ENCODE data around the gene TIGIT. TPM values are rescaled to one million over a fixed set of nuclear protein-coding genes. Genes with fewer than 3 reads are reported as not detected.

The TIGIT gene
- total RNA-seq, 1 donor from 2014 or later, result 1.7 TPM

GRCh38 chr3:114286266-114286665, 7.6 kb upstream of the TIGIT start:
- intact Hi-C loops (cut with DNase I), result no loop called here
- no peak for TF ChIP-seq CTCF (IDR thresholded peaks at IDR 0.05)

GRCh38 chr3:114290911-114291901, 2.6 kb upstream of the TIGIT start:
- DNase-seq, result peak; percentile 76
- no peaks in the 10 kb centered on the region for H3K36me3 ChIP-seq
- H3K4me1 ChIP-seq, result no peaks in the 10 kb centered on the region
- intact Hi-C loops (cut with DNase I), result no loop called here
- peak; percentile 81 for TF ChIP-seq CTCF (IDR thresholded peaks at IDR 0.05)
- peak overlapping the region; percentile 30 for H3K27ac ChIP-seq
- no peaks in the 10 kb centered on the region for H3K27me3 ChIP-seq
- ATAC-seq, result peak; percentile 83
- H3K4me3 ChIP-seq, result no peak overlapping the region
- no peaks in the 10 kb centered on the region for H3K9me3 ChIP-seq

More at GRCh38 chr3:114286266-114286665, 7.6 kb upstream of the TIGIT start:
- no peaks in the 10 kb centered on the region for H3K4me1 ChIP-seq
- no peak overlapping the region for H3K27ac ChIP-seq
- DNase-seq, result no peak
- H3K27me3 ChIP-seq, result no peaks in the 10 kb centered on the region
- H3K4me3 ChIP-seq, result no peak overlapping the region
- no peaks in the 10 kb centered on the region for H3K36me3 ChIP-seq
- no peak for ATAC-seq
- H3K9me3 ChIP-seq, result no peaks in the 10 kb centered on the region

GRCh38 chr3:114294940-114295480, 1.2 kb downstream of the TIGIT start:
- Histone ChIP-seq H3K27me3 (no peaks in the 10 kb centered on the region), H3K4me1 (no peaks in the 10 kb centered on the region), H3K4me3 (no peak overlapping the region), H3K9me3 (no peaks in the 10 kb centered on the region), H3K27ac (no peak overlapping the region), H3K36me3 (no peaks in the 10 kb centered on the region)
- ATAC-seq, result no peak
- TF ChIP-seq CTCF (IDR thresholded peaks at IDR 0.05), result no peak
- no peak for DNase-seq
- intact Hi-C loops (cut with DNase I), result no loop called here

- intact Hi-C loops (cut with DNase I), result no loop called here
- ATAC-seq (no peak), DNase-seq (no peak)
- no peak for TF ChIP-seq CTCF (IDR thresholded peaks at IDR 0.05)
- H3K27me3 ChIP-seq, result no peaks in the 10 kb centered on the region
- H3K36me3 ChIP-seq, result no peaks in the 10 kb centered on the region
- no peak overlapping the region for H3K4me3 ChIP-seq
- no peaks in the 10 kb centered on the region for H3K9me3 ChIP-seq
- no peak overlapping the region for H3K27ac ChIP-seq
- H3K4me1 ChIP-seq, result no peaks in the 10 kb centered on the region
Measured at GRCh38 chr3:114295946-114296345, 2.1 kb downstream of the TIGIT start.

GRCh38 chr3:114299421-114299820, 5.6 kb downstream of the TIGIT start:
- peak; percentile 31 for TF ChIP-seq CTCF (IDR thresholded peaks at IDR 0.05)

More at GRCh38 chr3:114299421-114299820, 5.6 kb downstream of the TIGIT start:
- Histone ChIP-seq H3K4me1 (no peaks in the 10 kb centered on the region), H3K4me3 (no peak overlapping the region), H3K27ac (no peak overlapping the region), H3K36me3 (no peaks in the 10 kb centered on the region), H3K27me3 (no peaks in the 10 kb centered on the region), H3K9me3 (no peaks in the 10 kb centered on the region)
- intact Hi-C loops (cut with DNase I), result no loop called here
- ATAC-seq, result peak; percentile 48
- no peak for DNase-seq

All from upper lobe of right lung (tissue), 1 donor.